HG02870 (cell line): ENCODE measurements around the gene FADS2.
A peak's percentile ranks its signal among the peaks of the same experiment; 100 is the strongest.

ENCODE experiments used
- ATAC-seq: cut with Tn5 transposase; IDR thresholded peaks from one replicate; pipeline ENCODE4 v1.9.1; 2021; ENCODE audit warnings: mild to moderate bottlenecking, moderate library complexity; ENCODE audit not compliant: unreplicated experiment

The FADS2 gene

GRCh38 chr11:61817471-61818202 lies 10.5 kb upstream of the FADS2 start:
- ATAC-seq = no peak

GRCh38 chr11:61820174-61820573 lies 7.9 kb upstream of the FADS2 start:
- no peak for ATAC-seq

- ATAC-seq = no peak
These were observed 1.1 kb upstream of the FADS2 start for GRCh38 chr11:61826930-61827570.

GRCh38 chr11:61828379-61828628 lies 204 bp downstream of the FADS2 start:
- ATAC-seq = no peak

GRCh38 chr11:61828629-61829407 lies 718 bp downstream of the FADS2 start:
- ATAC-seq = no peak

GRCh38 chr11:61829806-61830205 lies 1.7 kb downstream of the FADS2 start:
- no peak for ATAC-seq

GRCh38 chr11:61830237-61831105 lies 2.4 kb downstream of the FADS2 start:
- no peak for ATAC-seq

GRCh38 chr11:61832207-61832606 lies 4.1 kb downstream of the FADS2 start:
- ATAC-seq = no peak

GRCh38 chr11:61832754-61833153 lies 4.7 kb downstream of the FADS2 start:
- ATAC-seq = no peak

- no peak for ATAC-seq
These were observed 5.4 kb downstream of the FADS2 start for GRCh38 chr11:61833471-61833870.

GRCh38 chr11:61833926-61834277 lies 5.8 kb downstream of the FADS2 start:
- ATAC-seq = no peak

GRCh38 chr11:61834278-61835048 lies 6.4 kb downstream of the FADS2 start:
- ATAC-seq = peak; percentile 89

GRCh38 chr11:61836193-61836592 lies 8.1 kb downstream of the FADS2 start:
- ATAC-seq = no peak

- no peak for ATAC-seq
These were observed 9.4 kb downstream of the FADS2 start for GRCh38 chr11:61837411-61838005.

- no peak for ATAC-seq
These were observed 10.4 kb downstream of the FADS2 start for GRCh38 chr11:61838501-61838900.

GRCh38 chr11:61838921-61839320 lies 10.8 kb downstream of the FADS2 start:
- ATAC-seq = no peak

GRCh38 chr11:61839742-61840141 lies 11.6 kb downstream of the FADS2 start:
- no peak for ATAC-seq

GRCh38 chr11:61840371-61840770 lies 12.3 kb downstream of the FADS2 start:
- ATAC-seq = no peak

GRCh38 chr11:61841636-61842527 lies 13.8 kb downstream of the FADS2 start:
- no peak for ATAC-seq
